ENCODE data around the gene CPNE5. TPM values are rescaled to one million over a fixed set of nuclear protein-coding genes. Genes with fewer than 3 reads are reported as not detected.

CPNE5 gene
- total and polyA plus RNA-seq, 2 experiments from 2014 or later: 0.30 to 1.2 TPM

GRCh38 chr6:36843170-36843569, 3.9 kb upstream of the CPNE5 start:
- Histone ChIP-seq H3K4me1 (ENCODE audit: insufficient read depth) (peaks cover 14% of the 10 kb centered on the region), H3K4me2 (no peak overlapping the region), H3K27me3 (peaks cover 20% of the 10 kb centered on the region), H2AFZ (no peak overlapping the region), H3K9me3 (ENCODE audit: low read depth) (no peaks in the 10 kb centered on the region), H3K27ac (no peak overlapping the region), H3K4me3 (no peak overlapping the region), H4K20me1 (ENCODE audit: insufficient read depth, poor library complexity, severe bottlenecking) (no peaks in the 10 kb centered on the region), H3K9me2 (replicated peaks; ENCODE audit: insufficient read depth) (no peaks in the 10 kb centered on the region), H3K36me3 (replicated peaks; ENCODE audit: insufficient read depth, low read depth) (no peaks in the 10 kb centered on the region), H3K79me2 (no peaks in the 10 kb centered on the region)
- no peak for DNase-seq (ENCODE audit: low spot score)
- TF ChIP-seq EZH2 (IDR thresholded peaks at IDR 0.05; ENCODE audit: borderline replicate concordance): no peak
- no peak for TF ChIP-seq EZH2phosphoT487 (IDR thresholded peaks at IDR 0.05; ENCODE audit: low read depth, severe bottlenecking, unreplicated experiment)
- TF ChIP-seq CTCF (IDR thresholded peaks at IDR 0.05; ENCODE audit: poor library complexity): no peak
- WGBS (ENCODE audit: low lambda C conversion rate, missing lambda C conversion rate): 78% methylated on average over 4 of the region's 4 CpGs

GRCh38 chr6:36841756-36842155, 2.5 kb upstream of the CPNE5 start:
- DNase-seq (ENCODE audit: low spot score): no peak
- Histone ChIP-seq H2AFZ (no peak overlapping the region), H3K4me3 (no peak overlapping the region), H3K9me2 (replicated peaks; ENCODE audit: insufficient read depth) (no peaks in the 10 kb centered on the region), H3K27ac (no peak overlapping the region), H3K36me3 (replicated peaks; ENCODE audit: insufficient read depth, low read depth) (no peaks in the 10 kb centered on the region), H3K27me3 (peaks cover 29% of the 10 kb centered on the region), H3K79me2 (no peaks in the 10 kb centered on the region), H3K4me1 (ENCODE audit: insufficient read depth) (peaks cover 14% of the 10 kb centered on the region), H3K9me3 (ENCODE audit: low read depth) (no peaks in the 10 kb centered on the region), H3K4me2 (no peak overlapping the region), H4K20me1 (ENCODE audit: insufficient read depth, poor library complexity, severe bottlenecking) (no peaks in the 10 kb centered on the region)
- WGBS (ENCODE audit: low lambda C conversion rate, missing lambda C conversion rate): 100% methylated on average over 2 of the region's 2 CpGs
- no peak for TF ChIP-seq CTCF (IDR thresholded peaks at IDR 0.05; ENCODE audit: poor library complexity)
- no peak for TF ChIP-seq EZH2 (IDR thresholded peaks at IDR 0.05; ENCODE audit: borderline replicate concordance)
- no peak for TF ChIP-seq EZH2phosphoT487 (IDR thresholded peaks at IDR 0.05; ENCODE audit: low read depth, severe bottlenecking, unreplicated experiment)

GRCh38 chr6:36840432-36841403, 1.5 kb upstream of the CPNE5 start:
- peak overlapping the region; percentile 39 for H3K27ac ChIP-seq
- peak; percentile 38 for DNase-seq (ENCODE audit: low spot score)
- TF ChIP-seq EZH2phosphoT487 (IDR thresholded peaks at IDR 0.05; ENCODE audit: low read depth, severe bottlenecking, unreplicated experiment): no peak
- peak overlapping the region; percentile 41 for H3K4me3 ChIP-seq
- WGBS (ENCODE audit: low lambda C conversion rate, missing lambda C conversion rate): 9% methylated on average over 42 of the region's 44 CpGs
- H3K36me3 ChIP-seq (replicated peaks; ENCODE audit: insufficient read depth, low read depth): no peaks in the 10 kb centered on the region
- H3K9me3 ChIP-seq (ENCODE audit: low read depth): no peaks in the 10 kb centered on the region
- peaks cover 14% of the 10 kb centered on the region for H3K4me1 ChIP-seq (ENCODE audit: insufficient read depth)
- H3K9me2 ChIP-seq (replicated peaks; ENCODE audit: insufficient read depth): no peaks in the 10 kb centered on the region
- H4K20me1 ChIP-seq (ENCODE audit: insufficient read depth, poor library complexity, severe bottlenecking): no peaks in the 10 kb centered on the region
- H3K79me2 ChIP-seq: no peaks in the 10 kb centered on the region
- H3K27me3 ChIP-seq: peaks cover 29% of the 10 kb centered on the region
- H2AFZ ChIP-seq: peak overlapping the region; percentile 40
- H3K4me2 ChIP-seq: peak overlapping the region; percentile 96

- H3K79me2 ChIP-seq: no peaks in the 10 kb centered on the region
- no peak overlapping the region for H3K27ac ChIP-seq
- no peaks in the 10 kb centered on the region for H3K36me3 ChIP-seq (replicated peaks; ENCODE audit: insufficient read depth, low read depth)
- peak; percentile 25 for TF ChIP-seq CTCF (IDR thresholded peaks at IDR 0.05; ENCODE audit: poor library complexity)
- TF ChIP-seq EZH2phosphoT487 (IDR thresholded peaks at IDR 0.05; ENCODE audit: low read depth, severe bottlenecking, unreplicated experiment): no peak
- no peak for TF ChIP-seq EZH2 (IDR thresholded peaks at IDR 0.05; ENCODE audit: borderline replicate concordance)
- H3K27me3 ChIP-seq: peaks cover 29% of the 10 kb centered on the region
- WGBS (ENCODE audit: low lambda C conversion rate, missing lambda C conversion rate): 1% methylated on average over 13 of the region's 70 CpGs
- no peaks in the 10 kb centered on the region for H3K9me3 ChIP-seq (ENCODE audit: low read depth)
- H3K9me2 ChIP-seq (replicated peaks; ENCODE audit: insufficient read depth): no peaks in the 10 kb centered on the region
- peak; percentile 65 for DNase-seq (ENCODE audit: low spot score)
- peak overlapping the region; percentile 41 for H3K4me3 ChIP-seq
- no peaks in the 10 kb centered on the region for H4K20me1 ChIP-seq (ENCODE audit: insufficient read depth, poor library complexity, severe bottlenecking)
- H3K4me1 ChIP-seq (ENCODE audit: insufficient read depth): peaks cover 14% of the 10 kb centered on the region
- H3K4me2 ChIP-seq: peak overlapping the region; percentile 96
- peak overlapping the region; percentile 45 for H2AFZ ChIP-seq
These were observed 646 bp upstream of the CPNE5 start for GRCh38 chr6:36839749-36840431.
